CD1c-positive myeloid dendritic cell (primary cell): Measurements from ENCODE around the gene ICE2.
"Not testable (repeated sequence)": the region's sequence is repeated elsewhere in the genome, so short reads cannot be mapped to it uniquely, and the experiment has no call there.

Experiments
- DNase-seq: peaks from one replicate; pipeline ENCODE4 v3.0.0-alpha.2; 2016; ENCODE audit errors: extremely low spot score

Gene ICE2

DNA sequence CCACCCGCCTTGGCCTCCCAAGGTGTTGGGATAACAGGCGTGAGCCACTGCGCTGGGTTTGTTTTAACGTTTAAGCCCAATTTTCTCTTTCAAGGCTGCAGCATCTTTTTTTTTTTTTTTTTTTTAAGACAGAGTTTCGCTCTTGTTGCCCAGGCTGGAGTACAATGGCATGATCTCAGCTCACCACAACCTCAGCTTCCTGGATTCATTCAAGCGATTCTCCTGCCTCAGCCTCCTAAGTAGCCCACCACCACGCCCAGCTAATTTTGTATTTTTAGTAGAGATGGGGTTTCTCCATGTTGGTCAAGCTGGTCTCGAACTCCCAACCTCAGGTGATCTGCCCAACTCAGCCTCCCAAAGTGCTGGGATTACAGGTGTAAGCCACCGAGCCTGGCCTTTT, 68.6 kb downstream of the ICE2 start:
- DNase-seq: not testable (repeated sequence)

- peak; percentile 93 for DNase-seq
Observed at GRCh38 chr15:60408463-60408981, 70.4 kb downstream of the ICE2 start.

DNA sequence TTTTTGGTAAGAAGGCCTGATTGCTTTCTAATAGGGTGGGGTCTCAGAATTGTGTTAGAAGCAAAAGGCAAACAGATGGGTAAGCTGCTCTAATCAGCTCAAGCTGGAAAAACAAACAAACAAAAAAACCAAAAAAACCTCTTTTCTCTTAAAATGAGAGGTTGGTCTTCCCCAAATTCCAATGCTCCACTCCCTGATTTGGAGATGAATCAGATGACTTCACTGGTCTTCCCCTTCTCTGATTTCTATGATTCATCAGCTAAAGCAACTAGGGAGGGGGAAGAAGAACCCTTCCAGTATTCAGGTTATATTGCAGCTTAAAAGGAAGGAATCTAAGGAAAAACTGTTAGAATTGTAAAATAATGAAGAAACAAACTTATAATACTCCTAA, 71.5 kb downstream of the ICE2 start:
- peak; percentile 80 for DNase-seq

DNA sequence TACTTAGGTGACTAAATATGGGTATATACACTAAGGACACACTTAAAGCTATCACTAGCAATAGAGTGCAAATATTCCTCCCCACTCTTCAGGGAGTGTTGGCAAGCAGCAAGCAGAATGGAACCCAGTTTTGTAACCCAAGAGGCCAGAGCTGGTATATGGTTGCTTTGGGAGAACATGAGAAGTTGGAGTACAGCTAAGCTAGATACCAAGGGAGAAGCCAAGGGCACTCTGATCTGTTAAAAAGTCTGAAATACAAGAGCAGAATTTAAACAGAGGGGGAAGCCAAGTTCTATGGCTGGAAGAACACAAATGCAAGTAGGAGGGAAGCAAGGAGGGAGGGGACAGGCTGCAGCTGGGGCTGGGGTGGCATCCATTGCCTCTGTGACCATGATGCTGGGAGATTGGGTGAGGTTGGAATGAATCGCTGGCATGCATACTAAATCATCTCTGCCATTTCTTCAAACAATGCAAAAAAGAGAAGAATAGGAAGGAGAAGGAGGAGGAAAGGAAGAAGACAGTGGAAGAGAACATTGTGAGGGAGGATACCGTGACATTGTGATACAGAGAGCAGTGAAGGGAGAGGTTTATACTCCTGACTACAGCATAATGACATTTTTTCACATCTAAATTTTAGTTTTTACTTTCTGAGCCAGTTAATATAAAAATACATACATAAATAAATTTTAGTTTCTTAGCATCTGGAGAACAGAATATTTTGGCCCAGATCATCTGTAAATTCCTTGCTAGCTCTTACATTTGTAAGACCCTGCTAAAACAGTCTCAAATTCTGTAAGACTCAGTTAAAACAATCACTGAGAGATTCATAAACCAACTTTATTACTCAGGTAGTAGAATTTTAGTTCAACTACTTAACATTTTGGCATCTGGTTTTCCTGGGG, 72.2 kb downstream of the ICE2 start:
- no peak for DNase-seq

DNA sequence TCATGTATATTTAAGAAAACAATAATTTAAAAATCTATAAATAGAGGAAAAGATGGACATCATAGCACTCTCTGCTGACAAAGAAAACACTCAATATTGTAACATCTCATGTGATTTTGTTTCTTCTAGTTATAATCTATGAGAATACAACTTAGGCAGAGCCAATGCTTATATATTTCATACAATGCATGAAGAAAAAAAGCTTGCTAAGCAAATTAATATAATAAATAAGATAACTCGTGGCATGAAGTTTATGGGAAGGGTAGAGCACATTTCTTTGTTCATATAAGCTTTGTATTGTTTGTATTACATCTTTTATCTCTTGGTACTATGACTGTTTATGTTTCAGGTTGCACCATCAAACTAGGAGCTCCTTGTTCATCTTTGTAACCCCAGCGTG, 73.5 kb downstream of the ICE2 start:
- no peak for DNase-seq

DNA sequence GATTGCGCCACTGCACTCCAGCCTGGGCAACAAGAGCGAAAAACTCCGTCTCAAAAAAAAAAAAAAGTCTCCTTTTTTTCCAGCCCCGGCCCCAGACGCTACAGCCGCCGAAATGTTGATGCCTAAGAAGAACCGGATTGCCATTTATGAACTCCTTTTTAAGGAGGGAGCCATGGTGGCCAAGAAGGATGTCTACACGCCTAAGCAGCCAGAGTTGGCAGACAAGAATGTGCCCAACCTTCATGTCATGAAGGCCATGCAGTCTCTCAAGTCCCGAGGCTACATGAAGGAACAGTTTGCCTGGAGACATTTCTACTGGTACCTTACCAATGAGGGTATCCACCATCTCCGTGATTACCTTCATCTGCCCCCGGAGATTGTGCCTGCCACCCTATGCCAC, 74.6 kb downstream of the ICE2 start:
- not testable (repeated sequence) for DNase-seq

DNA sequence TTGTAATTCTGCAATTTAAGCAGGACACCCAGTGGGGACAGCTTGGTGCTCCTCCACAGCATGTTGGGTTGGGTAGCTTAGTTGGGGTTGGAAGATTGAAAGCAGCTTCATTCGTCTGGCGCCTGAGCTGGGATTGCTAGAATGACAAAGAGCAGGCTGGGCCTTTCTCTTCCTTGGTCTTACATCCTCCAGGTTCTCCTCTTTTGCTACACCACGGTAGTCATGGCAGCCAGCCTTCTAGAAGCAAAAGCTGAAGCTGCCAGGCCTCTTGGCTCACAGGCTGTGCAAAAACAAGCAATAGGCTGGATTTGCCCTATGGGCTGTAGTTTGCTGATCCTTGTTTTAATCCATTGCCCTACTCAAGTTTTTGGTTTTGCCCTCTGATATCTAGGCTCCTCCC, 78.0 kb downstream of the ICE2 start:
- no peak for DNase-seq

DNA sequence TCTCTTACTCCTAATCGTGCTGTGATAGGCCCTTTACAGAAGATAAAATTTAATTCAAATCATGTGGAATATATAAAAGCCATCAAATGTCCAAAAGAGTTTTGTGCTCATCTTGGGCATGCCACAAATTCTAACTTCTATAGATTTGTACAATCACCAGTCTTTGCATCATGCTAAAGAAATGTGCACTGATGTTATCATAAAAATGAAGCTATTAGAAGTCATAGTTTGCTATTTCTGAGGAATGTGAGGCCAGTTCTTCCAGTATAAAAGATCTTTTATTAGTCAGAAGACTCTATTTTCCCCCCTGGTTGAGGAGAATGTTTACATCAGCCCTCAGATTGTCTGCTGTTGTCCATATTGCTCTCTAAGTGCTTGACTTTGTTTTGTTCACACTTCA, 79.0 kb downstream of the ICE2 start:
- DNase-seq: no peak

GRCh38 chr15:60399246-60399915, 79.6 kb downstream of the ICE2 start:
- no peak for DNase-seq

GRCh38 chr15:60397772-60398445, 81.0 kb downstream of the ICE2 start, which contains the start of gene ANXA2:
TSS of gene ANXA2 (minus strand) at chr15:60397986. CDS start at chr15:60386075, 11,911 bp downstream.
- DNase-seq: peak; percentile 96

DNA sequence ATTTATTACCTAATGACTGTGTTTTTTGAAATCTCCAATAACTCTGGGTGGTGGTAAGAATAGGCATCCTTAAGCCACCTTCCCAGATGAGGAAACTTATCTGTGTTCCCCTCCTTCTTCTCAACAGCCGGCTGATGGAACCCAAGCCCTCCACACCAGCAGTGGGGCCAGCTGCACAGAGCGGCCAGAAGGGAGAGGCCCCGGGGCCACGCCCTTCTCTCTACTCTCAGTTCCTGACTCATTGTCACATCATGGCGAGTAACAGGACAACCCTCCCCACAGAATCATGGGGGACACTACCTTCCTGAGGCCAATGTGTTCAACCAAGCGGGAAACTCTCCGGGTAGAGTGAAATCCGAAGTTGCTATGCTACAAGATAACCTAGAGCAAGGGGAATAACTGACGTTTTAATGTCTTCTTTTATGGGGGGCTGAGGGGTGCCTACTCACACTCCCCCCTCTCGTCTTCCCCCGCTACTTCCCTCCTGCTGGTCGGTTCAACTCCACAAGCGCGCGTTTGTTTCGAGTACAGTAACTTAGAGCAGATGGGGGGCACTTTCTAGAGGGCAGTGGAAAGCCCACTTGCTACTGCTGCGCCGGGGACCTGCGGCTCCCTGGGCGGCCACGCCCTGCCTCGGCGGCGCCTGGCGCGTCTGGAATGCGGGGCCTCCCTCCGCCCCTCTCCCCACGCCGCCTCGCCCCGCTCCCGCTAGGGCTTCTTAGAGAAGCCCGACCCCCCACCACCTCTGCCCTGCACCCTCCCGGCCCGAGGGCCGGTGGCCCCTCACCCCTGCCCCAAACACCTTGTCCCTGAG, 81.8 kb downstream of the ICE2 start:
- peak; percentile 90 for DNase-seq

GRCh38 chr15:60396560-60396957, 82.4 kb downstream of the ICE2 start:
- DNase-seq: no peak

DNA sequence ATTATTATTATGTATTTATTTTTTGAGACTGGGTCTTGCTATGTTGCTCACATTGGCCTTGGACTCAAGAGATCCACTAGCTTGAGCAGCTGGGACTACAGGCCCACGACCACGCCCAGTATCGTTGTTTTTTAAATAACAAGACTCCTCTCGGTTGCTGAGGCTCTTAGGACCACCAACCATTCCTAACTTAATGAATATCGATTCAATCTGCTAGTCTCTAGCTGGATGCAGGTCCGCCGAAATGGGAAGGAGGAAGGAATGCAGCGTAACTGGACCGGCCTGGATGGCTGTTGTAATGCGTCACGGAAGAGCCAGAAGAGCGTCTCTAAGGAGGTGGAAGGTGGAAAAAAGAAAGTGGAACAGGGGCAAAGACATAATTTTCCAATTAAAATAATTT, 82.8 kb downstream of the ICE2 start:
- peak; percentile 32 for DNase-seq

DNA sequence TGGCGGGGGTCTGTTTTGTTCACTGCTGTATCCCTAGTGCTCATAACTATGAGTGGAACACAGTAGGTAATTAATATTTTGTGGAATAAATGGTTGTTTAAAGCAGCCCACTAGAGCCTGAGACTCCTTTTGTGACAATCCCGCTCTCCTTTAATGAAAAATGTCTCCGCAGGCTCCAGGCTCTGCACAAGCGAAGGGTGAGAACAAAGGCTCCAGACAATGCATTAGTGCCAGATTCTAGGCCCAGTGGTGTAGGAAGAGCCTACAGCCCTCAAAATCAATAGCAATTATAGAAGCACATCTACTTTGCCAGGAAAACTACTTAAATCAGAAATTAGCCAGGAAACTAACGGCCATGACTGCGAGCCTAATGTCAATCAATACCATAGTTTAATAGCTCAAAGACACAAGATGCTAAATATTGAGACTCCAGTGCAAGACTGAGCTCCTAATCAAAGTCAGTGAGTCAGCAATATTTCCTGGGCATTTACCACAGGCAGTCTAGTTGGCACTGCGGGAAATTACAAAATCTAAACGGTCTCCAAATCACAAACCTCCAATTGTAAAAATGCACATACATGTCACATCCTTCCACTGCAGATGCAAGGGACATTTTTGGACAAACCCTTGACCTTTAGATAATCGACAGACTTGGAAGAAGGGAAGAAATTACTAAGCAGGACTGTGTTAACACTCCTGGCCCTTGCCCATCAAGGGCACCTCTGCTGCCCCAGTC, 83.5 kb downstream of the ICE2 start:
- no peak for DNase-seq

- peak; percentile 64 for DNase-seq
Observed at GRCh38 chr15:60394689-60395097, 84.2 kb downstream of the ICE2 start.

DNA sequence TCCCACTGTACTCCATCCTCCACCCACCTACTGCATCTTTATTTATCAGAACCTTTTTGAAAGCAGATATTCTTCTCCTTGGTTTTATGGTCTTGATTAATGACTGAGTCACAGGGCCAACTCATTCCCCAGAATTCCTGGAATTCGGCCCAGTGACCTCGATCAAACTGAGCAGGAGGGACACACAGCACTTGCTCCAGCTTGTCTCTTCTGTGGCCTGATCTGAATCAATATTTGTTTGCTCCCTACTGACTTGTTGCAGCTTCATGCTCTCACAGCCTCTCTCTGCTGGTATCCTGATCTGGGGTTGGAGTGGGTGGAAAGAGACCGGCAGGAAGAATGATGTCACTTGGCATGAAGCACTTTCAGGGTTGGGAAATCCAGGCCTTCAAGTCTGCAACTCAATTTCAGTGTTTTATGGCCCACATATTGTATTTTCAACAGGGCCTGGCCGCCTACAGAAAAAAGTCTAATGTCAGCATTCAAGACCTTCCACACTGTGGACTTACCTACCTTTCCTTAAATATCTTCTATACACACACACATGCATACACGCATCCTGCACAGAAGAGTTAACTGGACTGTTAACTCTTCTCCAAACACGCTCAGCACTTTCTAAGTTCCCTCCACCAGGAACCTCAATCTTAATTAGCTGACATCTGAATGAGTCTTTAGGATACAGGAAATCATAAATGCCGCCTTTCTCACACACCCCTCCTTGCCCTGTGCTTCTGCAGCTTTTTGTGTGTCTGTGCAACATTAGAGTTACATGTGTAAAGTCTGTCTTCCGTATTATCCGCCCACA, 85.8 kb downstream of the ICE2 start:
- peak; percentile 91 for DNase-seq

- DNase-seq: peak; percentile 84
Observed at GRCh38 chr15:60392601-60392985, 86.3 kb downstream of the ICE2 start.

DNA sequence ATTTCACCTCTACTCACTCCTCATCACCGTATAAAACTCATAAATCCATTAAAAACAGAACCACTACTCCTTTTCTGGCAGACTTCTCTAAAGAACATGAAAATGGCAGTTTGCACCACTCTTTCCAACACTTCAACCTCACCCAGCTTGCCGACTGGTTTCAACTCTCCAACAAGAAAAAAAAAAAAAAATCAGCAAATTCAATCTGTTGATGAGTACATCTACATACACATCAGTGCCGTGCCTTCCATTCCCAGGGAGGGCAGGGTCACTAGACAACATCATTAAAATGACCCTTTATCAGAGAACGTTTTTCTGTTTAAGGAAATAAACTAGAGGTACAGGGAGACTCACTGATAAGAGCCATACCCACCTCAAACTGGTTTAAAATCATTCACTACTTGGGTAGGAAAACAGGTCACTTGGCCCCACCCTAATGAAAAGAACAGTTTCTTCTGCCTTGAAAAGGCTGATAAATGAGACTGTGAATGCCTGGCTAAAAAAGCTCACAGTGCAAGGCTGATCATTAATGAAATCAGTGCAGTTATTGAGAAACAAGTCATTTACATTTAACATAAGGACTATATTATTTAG, 87.1 kb downstream of the ICE2 start:
- DNase-seq: no peak

- DNase-seq: peak; percentile 82
Observed at GRCh38 chr15:60390871-60391501, 88.0 kb downstream of the ICE2 start.
